Measurements from ENCODE around the gene HSD17B14. TPM values are rescaled to one million over a fixed set of nuclear protein-coding genes. Genes with fewer than 3 reads are reported as not detected.

Gene HSD17B14
- total and polyA plus RNA-seq, 2 experiments from 2014 or later = 8.4 to 11.7 TPM

- Mint-ChIP-seq H3K27me3 (ENCODE audit: insufficient read depth, low read depth, poor library complexity) (peaks cover 11% of the 10 kb centered on the region), H3K4me3 (no peak overlapping the region), H3K36me3 (ENCODE audit: low read depth) (peaks cover 25% of the 10 kb centered on the region), H3K27ac (no peak overlapping the region), H3K4me1 (peaks cover 9% of the 10 kb centered on the region), H3K9me3 (no peaks in the 10 kb centered on the region; the same call in 1 of the 3 replicates)
- no peak for TF ChIP-seq CTCF (conservative IDR thresholded peaks at IDR 0.05; ENCODE audit: low read depth in 2 of 2)
- TF ChIP-seq REST (IDR thresholded peaks at IDR 0.05; ENCODE audit: unreplicated experiment) = no peak
- TF ChIP-seq ZNF331 (CRISPR knock-in tag; IDR thresholded peaks at IDR 0.05; ENCODE audit: low read depth) = no peak
- no peak for TF ChIP-seq STAT1 (IDR thresholded peaks at IDR 0.05; ENCODE audit: unreplicated experiment)
- TF ChIP-seq POLR2AphosphoS5 (IDR thresholded peaks at IDR 0.05; ENCODE audit: low read depth) = no peak
- TF ChIP-seq ETS1 (IDR thresholded peaks at IDR 0.05) = no peak
- no peak for TF ChIP-seq NANOG (IDR thresholded peaks at IDR 0.05; ENCODE audit: borderline replicate concordance)
- no peak for TF ChIP-seq EZH2 (IDR thresholded peaks at IDR 0.05; ENCODE audit: low read depth, unreplicated experiment)
- no peak for TF ChIP-seq EZH2phosphoT487 (IDR thresholded peaks at IDR 0.05; ENCODE audit: unreplicated experiment)
- TF ChIP-seq ZNF114 (CRISPR knock-in tag; IDR thresholded peaks at IDR 0.05) = no peak
- no peaks in the 10 kb centered on the region for H3K79me2 ChIP-seq (replicated peaks; ENCODE audit: insufficient read depth)
- H3K4me3 ChIP-seq = no peak overlapping the region
- H2AFZ ChIP-seq = no peak overlapping the region
- H3K4me2 ChIP-seq = no peak overlapping the region
- no peaks in the 10 kb centered on the region for H3F3A ChIP-seq (replicated peaks; ENCODE audit: low read depth)
- peaks cover 3% of the 10 kb centered on the region; the same call in 1 of the 2 replicates for H3K4me1 ChIP-seq (ENCODE audit: insufficient read depth)
- H3K36me3 ChIP-seq (ENCODE audit: insufficient read depth) = no peaks in the 10 kb centered on the region
- no peak overlapping the region for H3K27ac ChIP-seq (ENCODE audit: low read depth)
- no peaks in the 10 kb centered on the region for H4K20me1 ChIP-seq (replicated peaks; ENCODE audit: insufficient read depth)
- H3K9me2 ChIP-seq (ENCODE audit: insufficient read depth) = no peaks in the 10 kb centered on the region
- ATAC-seq (no peak), DNase-seq (ENCODE audit: low spot score) (no peak)
- H3K27me3 ChIP-seq (ENCODE audit: insufficient read depth) = no peaks in the 10 kb centered on the region
Measured at GRCh38 chr19:48830088-48830487, 6.2 kb downstream of the HSD17B14 start.
